Stimulated activated CD8-positive, alpha-beta memory T cell treated with anti-CD3 and anti-CD28 coated beads, Interleukin-2, amount 100 ng/mL, for 48 hours (primary cell): ENCODE measurements around the gene LAIR1.
"Not testable (repeated sequence)": the region's sequence is repeated elsewhere in the genome, so short reads cannot be mapped to it uniquely, and the experiment has no call there.

ENCODE experiments used
- DNase-seq, 2 donors: peaks; one replicate each; pipeline ENCODE4 v3.0.0-alpha.2; 2020; ENCODE audit warnings: low read depth in 2 of 2

LAIR1 gene

DNA sequence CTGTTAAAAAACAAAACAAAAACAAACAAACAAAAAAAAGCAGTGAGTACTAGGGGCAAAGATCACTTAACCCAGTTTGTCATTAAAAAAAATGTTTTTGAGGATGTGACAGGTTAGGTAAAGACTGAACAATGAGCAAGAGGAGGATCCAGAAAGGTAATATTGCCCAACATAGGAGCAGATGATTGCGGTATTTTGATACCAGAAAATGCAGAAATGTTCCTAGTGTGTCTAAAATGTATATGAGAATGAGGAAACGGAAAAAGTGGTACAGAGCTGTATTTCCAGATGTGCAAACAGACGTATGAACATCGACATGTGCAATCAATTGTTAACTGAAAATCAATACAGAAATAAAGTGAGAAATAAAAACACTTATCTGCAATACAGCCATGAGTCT is 20.9 kb downstream of the LAIR1 start:
- DNase-seq: no peak

DNA sequence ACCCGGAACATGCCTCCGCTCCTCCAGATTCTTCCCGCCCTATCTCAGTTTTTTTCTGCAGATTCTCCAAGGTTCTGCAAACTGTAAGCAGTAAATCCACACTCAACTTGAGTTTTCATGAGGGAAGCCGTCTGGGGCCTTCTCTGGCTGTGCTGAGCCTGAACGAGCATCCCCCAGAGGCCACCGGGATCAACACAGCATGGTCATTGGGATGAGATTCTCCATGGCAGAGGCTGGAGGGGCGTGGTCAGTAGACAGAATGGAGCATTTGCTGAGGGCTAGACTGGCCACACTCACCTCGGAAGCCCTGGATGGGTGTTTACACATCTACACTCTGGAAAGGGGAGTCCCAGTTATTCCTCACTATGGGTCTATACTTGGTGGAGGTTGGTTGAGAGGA is 23.4 kb downstream of the LAIR1 start:
- DNase-seq: no peak

DNA sequence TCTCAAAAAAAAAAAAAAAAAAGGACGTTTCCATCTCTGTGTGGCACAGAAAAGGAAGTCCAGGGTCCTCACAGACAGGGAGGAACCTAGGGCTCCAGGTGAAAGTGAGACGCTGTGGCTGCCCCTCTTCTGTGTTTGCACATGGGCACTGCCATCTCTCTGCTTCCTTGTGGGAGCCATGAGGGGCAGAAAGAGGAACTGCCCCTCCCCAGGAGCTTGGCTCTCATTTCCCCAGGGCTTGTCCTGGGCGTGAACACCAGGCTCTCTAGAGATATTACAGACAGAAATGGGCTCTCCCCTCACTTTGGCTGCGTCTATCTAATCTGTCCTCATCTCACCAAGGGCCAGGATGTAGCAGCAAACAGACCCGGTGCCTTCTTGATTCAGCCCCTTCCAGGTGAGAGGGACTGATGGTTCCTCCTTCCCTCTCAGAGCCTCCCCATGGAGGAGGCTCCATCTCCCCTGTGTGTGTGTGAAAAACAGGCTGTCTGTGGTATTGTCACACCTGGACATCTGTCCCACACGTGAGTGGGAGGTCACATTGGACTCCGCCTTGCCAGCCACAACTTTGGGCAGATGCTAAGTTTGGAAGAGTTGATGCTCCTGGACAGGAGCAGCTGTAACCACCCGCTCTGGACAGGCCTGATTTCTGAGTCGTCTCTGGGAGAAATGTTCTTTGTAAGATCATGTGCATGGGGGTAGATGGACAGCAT is 24.9 kb downstream of the LAIR1 start:
- DNase-seq: no peak

GRCh38 chr19:54338521-54338920 is 26.2 kb downstream of the LAIR1 start:
- no peak for DNase-seq

DNA sequence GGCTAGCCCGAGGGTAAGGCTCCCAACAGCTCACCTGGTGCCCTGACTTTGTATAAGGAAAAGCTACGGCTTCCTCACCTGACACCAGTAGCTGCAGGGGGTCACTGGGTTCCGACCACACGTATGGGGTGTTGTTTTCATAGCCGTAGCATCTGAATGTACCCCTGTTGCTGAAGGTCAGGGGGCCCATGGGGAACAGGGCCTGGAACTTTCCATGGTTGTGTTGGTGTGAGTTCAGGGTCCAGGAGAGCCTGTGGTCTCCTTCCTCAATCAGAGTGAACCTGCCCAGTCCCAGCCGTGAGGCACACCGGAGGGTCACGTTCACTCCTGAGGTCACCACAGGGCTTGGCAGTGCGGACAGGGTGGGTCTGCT is 26.9 kb downstream of the LAIR1 start:
- DNase-seq: no peak

GRCh38 chr19:54336893-54337857 is 27.6 kb downstream of the LAIR1 start:
- no peak for DNase-seq

GRCh38 chr19:54335979-54336892 is 28.5 kb downstream of the LAIR1 start:
- no peak for DNase-seq

GRCh38 chr19:54335164-54335563 is 29.6 kb downstream of the LAIR1 start:
- DNase-seq: no peak

DNA sequence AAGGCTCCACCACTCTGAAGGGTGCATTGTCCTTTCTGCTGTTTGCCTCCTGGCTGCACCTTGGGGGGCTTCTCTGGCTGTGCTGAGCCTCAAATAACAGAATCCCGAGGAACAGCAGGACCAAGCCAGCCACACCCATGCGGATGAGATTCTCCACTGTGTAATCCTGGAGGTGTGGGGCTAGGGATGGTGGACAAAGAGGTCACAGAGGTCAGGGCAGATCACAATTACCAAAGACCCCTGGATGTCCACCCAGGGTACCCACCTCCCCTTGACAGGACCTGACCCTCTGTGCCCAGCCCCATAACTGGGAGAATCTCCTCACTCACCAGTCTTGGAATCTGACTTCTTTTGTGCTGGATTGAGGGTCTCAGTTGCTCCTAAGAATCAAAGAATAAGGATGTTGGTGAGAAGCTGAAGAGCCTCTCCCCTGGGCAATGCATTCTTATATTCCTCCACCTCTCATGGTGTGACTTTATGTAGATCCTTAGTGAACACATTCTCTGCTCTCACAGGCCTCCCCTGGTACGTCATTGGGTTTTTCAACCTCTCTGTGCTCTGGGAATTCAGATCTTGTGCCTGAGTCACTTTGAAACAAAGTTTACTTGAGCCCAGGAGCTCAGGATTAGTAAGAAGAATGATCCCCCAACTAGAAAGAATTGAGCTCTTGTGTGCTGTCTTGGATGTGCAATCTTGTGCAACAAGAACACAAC is 31.0 kb downstream of the LAIR1 start:
- DNase-seq: no peak

DNA sequence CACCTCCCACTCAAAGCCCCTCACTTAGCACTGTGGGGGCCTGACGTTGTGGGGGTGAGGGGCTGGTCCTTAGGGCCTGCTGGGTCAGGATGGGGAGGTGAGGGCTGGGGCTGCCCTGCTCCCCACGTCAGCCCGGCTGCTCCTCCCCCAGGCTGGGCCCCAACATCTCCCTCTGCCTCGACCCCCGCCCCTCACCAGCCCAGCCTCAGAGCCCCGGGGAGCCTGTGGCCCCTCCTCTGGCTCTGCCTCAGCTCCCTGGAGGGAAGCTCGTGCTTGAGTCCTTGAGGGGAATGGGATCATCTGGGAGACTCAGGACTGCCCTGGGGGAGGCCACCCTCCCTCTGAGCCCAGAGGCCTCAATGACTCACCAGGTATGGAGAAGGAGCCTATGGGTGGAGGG is 32.6 kb downstream of the LAIR1 start:
- DNase-seq: no peak

DNA sequence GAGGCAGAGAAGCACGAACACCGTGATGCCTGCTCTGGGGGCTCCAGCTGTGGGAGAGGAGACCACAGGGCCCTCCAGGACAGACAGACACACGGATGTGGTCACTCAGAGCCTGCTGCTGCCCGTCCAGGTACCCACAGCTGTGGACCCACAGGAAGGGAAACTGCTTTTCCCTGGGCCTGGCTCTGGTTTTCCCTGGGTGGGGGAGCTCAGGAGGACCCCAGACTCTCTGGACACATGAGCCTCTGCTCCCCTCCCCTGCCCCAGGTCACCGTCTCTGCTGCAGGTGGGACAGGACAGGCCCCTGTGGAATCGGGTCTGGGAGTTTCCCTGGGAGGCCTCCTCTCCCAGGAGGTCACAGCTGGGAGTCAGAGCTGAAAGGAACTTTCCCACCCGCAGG is 33.1 kb downstream of the LAIR1 start:
- no peak for DNase-seq

GRCh38 chr19:54329476-54330165 is 35.1 kb downstream of the LAIR1 start:
- no peak for DNase-seq

GRCh38 chr19:54328781-54329180 is 36.0 kb downstream of the LAIR1 start:
- not testable (repeated sequence) for DNase-seq

- DNase-seq: no peak
Observed at GRCh38 chr19:54325631-54326030, 39.1 kb downstream of the LAIR1 start.

- peak in 1 of 2 donors; percentile 16 for DNase-seq
Observed at GRCh38 chr19:54325194-54325621, 39.5 kb downstream of the LAIR1 start.

DNA sequence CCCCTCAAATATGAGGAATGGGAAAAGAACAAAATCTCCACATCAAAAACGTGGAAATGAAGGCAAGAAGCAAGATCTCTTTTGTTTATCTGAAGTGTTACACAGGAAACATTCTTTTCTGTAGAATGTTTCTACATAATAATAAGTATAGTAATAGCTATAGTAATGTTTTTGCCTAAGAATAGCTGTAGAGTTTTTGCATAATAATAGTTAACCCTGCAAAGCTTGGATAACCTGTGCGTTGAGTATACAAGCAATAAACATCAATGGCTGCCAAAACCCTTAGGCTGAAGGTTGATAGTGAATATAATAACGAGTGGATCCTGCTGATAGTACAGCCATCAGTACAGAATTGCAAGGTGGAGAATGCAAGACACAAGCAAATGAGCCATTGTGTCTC is 40.7 kb downstream of the LAIR1 start:
- DNase-seq: no peak

DNA sequence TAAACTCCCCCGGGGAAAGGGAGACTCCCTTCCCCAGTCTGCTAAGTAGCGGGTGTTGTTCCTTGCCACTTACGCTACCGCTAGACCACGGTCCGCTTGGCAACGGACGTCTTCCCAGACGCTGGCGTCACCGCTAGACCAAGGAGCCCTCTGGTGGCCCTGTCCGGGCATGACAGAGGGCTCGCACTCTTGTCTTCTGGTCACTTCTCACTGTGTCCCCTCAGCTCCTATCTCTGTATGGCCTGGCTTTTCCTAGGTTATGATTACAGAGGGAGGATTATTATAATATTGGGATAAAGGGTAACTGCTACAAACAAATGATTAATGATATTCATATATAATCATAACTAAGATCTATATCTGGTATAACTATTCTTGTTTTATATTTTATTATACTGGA is 41.8 kb downstream of the LAIR1 start:
- DNase-seq: not testable (repeated sequence)

DNA sequence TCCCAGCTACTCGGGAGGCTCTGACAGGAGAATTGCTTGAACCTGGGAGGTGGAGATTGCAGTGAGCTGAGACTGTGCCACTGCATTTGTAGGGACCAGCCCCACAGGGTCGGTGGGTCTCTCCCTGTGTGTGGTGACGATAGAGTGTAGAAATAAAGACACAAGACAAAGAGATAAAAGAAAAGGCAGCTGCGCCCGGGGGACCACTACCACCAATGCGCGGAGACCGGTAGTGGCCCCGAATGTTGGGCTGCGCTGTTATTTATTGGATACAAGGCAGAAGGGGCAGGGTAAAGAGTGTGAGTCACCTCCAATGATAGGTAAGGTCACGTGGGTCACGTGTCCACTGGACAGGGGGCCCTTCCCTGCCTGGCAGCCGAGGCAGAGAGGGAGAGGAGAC is 42.4 kb downstream of the LAIR1 start:
- not testable (repeated sequence) for DNase-seq

DNA sequence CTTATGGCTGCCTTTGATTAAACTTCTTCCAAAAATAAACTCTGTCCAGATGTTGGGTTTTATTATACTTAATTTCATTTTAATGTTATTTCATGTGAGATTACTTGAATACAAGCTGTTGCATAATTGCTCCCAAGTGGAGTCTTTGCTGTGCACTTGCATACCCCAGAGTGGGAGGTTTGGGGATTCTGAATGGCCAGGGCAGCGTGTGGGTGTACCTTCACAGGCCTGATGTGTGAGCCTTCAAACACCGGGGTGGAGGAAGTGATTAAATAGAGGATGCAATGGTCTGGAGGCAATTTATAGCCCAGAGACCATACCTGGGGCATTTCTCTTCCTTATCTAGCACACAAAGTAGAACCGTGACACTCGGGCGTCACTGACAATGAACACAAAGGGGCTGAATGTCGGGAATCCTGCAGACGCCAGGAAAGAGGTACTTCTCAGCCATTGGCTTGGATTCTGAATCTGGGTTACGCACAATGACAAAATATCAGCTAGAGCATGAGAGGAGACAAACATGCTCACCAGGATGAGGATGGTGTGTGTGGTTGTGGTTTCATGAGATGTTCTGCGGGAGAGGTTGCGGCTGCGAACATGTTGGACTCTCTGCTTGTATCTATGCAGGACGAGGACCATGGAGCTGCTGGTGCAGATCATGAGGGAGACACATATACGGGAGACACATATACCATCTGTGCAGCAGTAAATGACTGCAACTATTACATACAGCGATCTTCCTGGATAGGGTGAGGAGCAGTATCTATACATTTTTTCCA is 44.6 kb downstream of the LAIR1 start:
- DNase-seq: no peak

DNA sequence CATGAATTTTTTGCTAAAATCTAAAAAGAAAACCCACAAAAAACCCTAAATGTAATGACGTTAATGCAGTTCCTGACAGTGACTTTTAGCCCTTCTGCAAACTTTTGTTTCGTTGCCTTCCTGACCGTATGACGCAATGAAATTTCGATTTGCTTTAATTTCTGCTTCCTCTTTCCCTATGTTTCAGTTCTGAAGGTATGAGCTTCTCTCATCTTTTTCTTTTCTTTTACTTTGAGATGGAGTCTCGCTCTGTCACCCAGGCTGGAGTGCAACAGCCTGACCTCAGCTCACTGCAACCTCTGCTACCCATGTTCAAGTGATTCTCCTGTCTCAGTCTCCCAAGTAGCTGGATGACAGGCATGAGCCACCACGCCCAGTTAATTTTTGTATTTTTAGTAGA is 45.7 kb downstream of the LAIR1 start:
- no peak for DNase-seq
